ENCODE results near the gene RAD51B. TPM values are rescaled to one million over a fixed set of nuclear protein-coding genes. Genes with fewer than 3 reads are reported as not detected.

Gene RAD51B
- polyA plus RNA-seq, 3 donors = 3.6 to 11.6 (median 9.4) TPM

DNA sequence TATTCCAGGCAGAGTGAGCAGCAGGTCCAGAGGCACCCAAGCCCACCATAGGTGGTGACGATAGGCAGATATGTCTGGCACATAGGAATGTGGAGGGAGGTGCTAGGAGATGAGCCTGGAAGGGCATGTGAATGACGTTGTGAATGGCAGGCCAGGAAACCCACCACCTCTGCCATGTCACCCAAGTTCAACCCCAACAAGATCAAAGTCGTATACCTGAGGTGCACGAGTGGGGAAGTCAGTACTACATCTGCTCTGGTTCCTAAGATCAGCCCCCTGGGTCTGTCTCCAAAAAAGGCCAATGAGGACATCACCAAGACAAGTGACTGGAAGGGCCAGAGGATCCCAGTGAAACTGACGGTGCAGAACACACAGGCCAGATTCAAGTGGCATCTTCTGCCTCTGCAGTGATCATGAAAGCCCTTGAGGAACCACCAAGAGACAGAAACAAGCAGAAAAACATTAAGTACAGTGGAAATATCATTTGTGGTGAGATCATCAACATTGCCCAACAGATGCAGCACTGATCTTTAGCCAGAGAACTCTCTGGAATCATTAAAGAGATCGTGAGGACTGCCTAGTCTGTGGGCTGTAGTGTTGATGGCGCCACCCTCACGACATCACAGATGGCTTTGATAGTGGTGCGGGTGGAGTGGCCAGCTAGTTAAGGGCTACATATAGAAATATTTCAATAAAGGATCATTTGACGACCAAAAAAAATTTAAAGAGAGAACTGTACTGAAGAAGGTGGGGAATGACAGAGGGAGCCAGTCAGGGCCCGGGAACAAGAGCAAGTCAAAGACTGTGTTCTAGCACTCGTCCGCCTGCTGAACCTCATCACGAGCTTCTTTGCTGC lies 873.6 kb downstream of the RAD51B start:
- no peak overlapping the region for H2AFZ ChIP-seq (ENCODE audit: insufficient read depth, low read depth, low read length, poor library complexity, severe bottlenecking)
- H4K20me1 ChIP-seq (ENCODE audit: insufficient read depth, low read length) = no peaks in the 10 kb centered on the region
- peaks cover 55 to 65% of the 10 kb centered on the region in 2 donors for H3K4me1 ChIP-seq (ENCODE audit: control insufficient read depth in 1 of 2, insufficient read depth in 2 of 2, low read length in 2 of 2)
- peaks cover 0 to 5% (median 0%) of the 10 kb centered on the region in 7 donors for H3K9me3 Mint-ChIP-seq
- peaks cover 15 to 22% of the 10 kb centered on the region in 2 donors for H3K36me3 Mint-ChIP-seq
- H3K27ac ChIP-seq (ENCODE audit: low read depth in 1 of 2, low read length in 2 of 2) = peak overlapping the region in 1 of 2 donors; percentile 55
- peaks cover 60% of the 10 kb centered on the region for H3K4me1 Mint-ChIP-seq
- H3K79me2 ChIP-seq (ENCODE audit: insufficient read depth, low read length) = no peaks in the 10 kb centered on the region
- peak; percentile 63 to 75 (median 73) for DNase-seq
- no peaks in the 10 kb centered on the region for H3K27me3 ChIP-seq (ENCODE audit: control insufficient read depth in 2 of 2, insufficient read depth in 2 of 2, low read length in 2 of 2)
- intact Hi-C loops (cut with micrococcal nuclease) = no loop called here
- peaks cover 12 to 19% (median 14%) of the 10 kb centered on the region in 3 donors for H3K27me3 Mint-ChIP-seq (ENCODE audit: low read depth in 3 of 3)
- no peak overlapping the region for H3K4me3 ChIP-seq (replicated peaks in 1 of 3; ENCODE audit: low read depth in 2 of 3, low read length in 3 of 3)
- WGBS (ENCODE audit: insufficient coverage) = 88% methylated on average over 6 of the region's 14 CpGs
- H3K9ac ChIP-seq (ENCODE audit: insufficient read depth, low read length, poor library complexity, severe bottlenecking) = no peak overlapping the region
- H3K27ac Mint-ChIP-seq = peak overlapping the region; percentile 70 to 96 (median 86)
- no peak overlapping the region for H3K4me2 ChIP-seq (replicated peaks; ENCODE audit: extremely low read depth, low read length, poor library complexity, severe bottlenecking)
- no peaks in the 10 kb centered on the region for H3K9me3 ChIP-seq (replicated peaks in 1 of 2; ENCODE audit: control insufficient read depth in 1 of 2, insufficient read depth in 1 of 2, low read length in 2 of 2)
- no peaks in the 10 kb centered on the region for H3K36me3 ChIP-seq (replicated peaks in 1 of 2; ENCODE audit: control insufficient read depth in 1 of 2, insufficient read depth in 2 of 2, low read length in 2 of 2)
- TF ChIP-seq, protein P1, sequence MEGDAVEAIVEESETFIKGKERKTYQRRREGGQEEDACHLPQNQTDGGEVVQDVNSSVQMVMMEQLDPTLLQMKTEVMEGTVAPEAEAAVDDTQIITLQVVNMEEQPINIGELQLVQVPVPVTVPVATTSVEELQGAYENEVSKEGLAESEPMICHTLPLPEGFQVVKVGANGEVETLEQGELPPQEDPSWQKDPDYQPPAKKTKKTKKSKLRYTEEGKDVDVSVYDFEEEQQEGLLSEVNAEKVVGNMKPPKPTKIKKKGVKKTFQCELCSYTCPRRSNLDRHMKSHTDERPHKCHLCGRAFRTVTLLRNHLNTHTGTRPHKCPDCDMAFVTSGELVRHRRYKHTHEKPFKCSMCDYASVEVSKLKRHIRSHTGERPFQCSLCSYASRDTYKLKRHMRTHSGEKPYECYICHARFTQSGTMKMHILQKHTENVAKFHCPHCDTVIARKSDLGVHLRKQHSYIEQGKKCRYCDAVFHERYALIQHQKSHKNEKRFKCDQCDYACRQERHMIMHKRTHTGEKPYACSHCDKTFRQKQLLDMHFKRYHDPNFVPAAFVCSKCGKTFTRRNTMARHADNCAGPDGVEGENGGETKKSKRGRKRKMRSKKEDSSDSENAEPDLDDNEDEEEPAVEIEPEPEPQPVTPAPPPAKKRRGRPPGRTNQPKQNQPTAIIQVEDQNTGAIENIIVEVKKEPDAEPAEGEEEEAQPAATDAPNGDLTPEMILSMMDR (IDR thresholded peaks at IDR 0.05) = no peak
- peak overlapping the region in 1 of 2 donors; percentile 57 for H3K4me3 Mint-ChIP-seq

DNA sequence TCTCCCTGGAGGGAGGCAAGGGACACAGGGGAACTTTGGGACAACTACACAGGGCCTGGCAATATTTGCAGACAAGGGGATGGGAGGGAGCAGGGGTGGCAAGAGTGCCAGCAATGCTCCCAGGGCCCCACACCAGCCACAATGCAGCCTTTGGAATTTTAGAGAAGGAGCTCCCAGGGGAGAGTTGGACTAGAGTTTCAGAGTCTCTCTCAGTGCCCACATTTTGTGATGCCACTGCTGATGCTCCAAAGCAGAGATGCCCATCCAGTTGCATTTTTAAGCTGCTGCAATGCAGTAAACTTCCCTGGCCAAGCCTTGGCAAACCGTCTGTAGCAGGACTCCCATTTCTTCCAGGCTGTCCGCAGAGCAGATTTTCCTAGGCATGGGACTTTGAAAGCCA lies 874.3 kb downstream of the RAD51B start:
- WGBS (ENCODE audit: insufficient coverage) = 83% methylated on average over 1 of the region's 2 CpGs
- no peaks in the 10 kb centered on the region for H3K27me3 ChIP-seq (ENCODE audit: control insufficient read depth in 2 of 2, insufficient read depth in 2 of 2, low read length in 2 of 2)
- Mint-ChIP-seq H3K9me3 (peaks cover 0 to 5% (median 0%) of the 10 kb centered on the region in 7 donors), H3K27ac (peak overlapping the region in 6 of 7 donors; percentile 8 to 96 (median 84)), H3K36me3 (peaks cover 15 to 22% of the 10 kb centered on the region in 2 donors), H3K4me3 (no peak overlapping the region), H3K4me1 (peaks cover 56% of the 10 kb centered on the region), H3K27me3 (ENCODE audit: low read depth in 3 of 3) (peaks cover 14 to 20% (median 15%) of the 10 kb centered on the region in 3 donors)
- H3K4me1 ChIP-seq (ENCODE audit: control insufficient read depth in 1 of 2, insufficient read depth in 2 of 2, low read length in 2 of 2) = peaks cover 50 to 59% of the 10 kb centered on the region in 2 donors
- H2AFZ ChIP-seq (ENCODE audit: insufficient read depth, low read depth, low read length, poor library complexity, severe bottlenecking) = no peak overlapping the region
- no peaks in the 10 kb centered on the region for H4K20me1 ChIP-seq (ENCODE audit: insufficient read depth, low read length)
- H3K9ac ChIP-seq (ENCODE audit: insufficient read depth, low read length, poor library complexity, severe bottlenecking) = no peak overlapping the region
- no peak overlapping the region for H3K27ac ChIP-seq (ENCODE audit: low read depth in 1 of 2, low read length in 2 of 2)
- H3K9me3 ChIP-seq (replicated peaks in 1 of 2; ENCODE audit: control insufficient read depth in 1 of 2, insufficient read depth in 1 of 2, low read length in 2 of 2) = no peaks in the 10 kb centered on the region
- no peaks in the 10 kb centered on the region for H3K79me2 ChIP-seq (ENCODE audit: insufficient read depth, low read length)
- intact Hi-C loops (cut with micrococcal nuclease) = no loop called here
- no peak overlapping the region for H3K4me2 ChIP-seq (replicated peaks; ENCODE audit: extremely low read depth, low read length, poor library complexity, severe bottlenecking)
- DNase-seq = no peak
- TF ChIP-seq, protein P1 (IDR thresholded peaks at IDR 0.05) = no peak
- H3K36me3 ChIP-seq (replicated peaks in 1 of 2; ENCODE audit: control insufficient read depth in 1 of 2, insufficient read depth in 2 of 2, low read length in 2 of 2) = no peaks in the 10 kb centered on the region
- H3K4me3 ChIP-seq (replicated peaks in 1 of 3; ENCODE audit: low read depth in 2 of 3, low read length in 3 of 3) = no peak overlapping the region
